HEK293 (cell line): ENCODE data around the gene DDX10.

ENCODE experiments used
- CTCF ChIA-PET: fragments of 350-600 bp; formaldehyde crosslinking; extraction: SDS; loops from one replicate; lab custom pipeline; 2021; ENCODE audit warnings: antibody characterized with exemption; lab: Yijun Ruan, JAX
- POLR2A ChIA-PET: fragments of 300-600 bp; formaldehyde crosslinking; extraction: SDS; loops from one replicate; lab custom pipeline; 2020; ENCODE audit warnings: antibody characterized with exemption, inconsistent platforms; lab: Yijun Ruan, JAX
- H3K27ac ChIP-seq: fragments of 200-500 bp; sonication (Bioruptor generic); 2 replicates; pipeline ENCODE4 v1.5.1; 2014; ENCODE audit warnings: low read depth, low read length, control low read depth, inconsistent platforms; ENCODE audit errors: extremely low read depth
- H3K36me3 ChIP-seq, 2 experiments: fragments of 200-500 bp in 1 of 2; sonication (Bioruptor generic) in 1 of 2; 1 replicate in 1 of 2; 2 replicates in 1 of 2; pipeline ENCODE4 v1.5.1; 2014 to 2017; ENCODE audit warnings: inconsistent platforms in 2 of 2, low read length in 2 of 2; ENCODE audit not compliant: control insufficient read depth in 2 of 2, insufficient read depth in 1 of 2
- H3K4me1 ChIP-seq: fragments of 200-500 bp; sonication (Bioruptor generic); 2 replicates; pipeline ENCODE4 v1.5.1; 2014; ENCODE audit warnings: mild to moderate bottlenecking, low read length, inconsistent platforms; ENCODE audit not compliant: control insufficient read depth, insufficient read depth
- H3K4me3 ChIP-seq: 2 replicates; pipeline ENCODE4 v1.5.1; 2011; ENCODE audit warnings: low read depth, mild to moderate bottlenecking, control low read depth, low read length, moderate library complexity
- H3K9me3 ChIP-seq: fragments of 200-500 bp; sonication (Bioruptor generic); 2 replicates; pipeline ENCODE4 v1.5.1; 2014; ENCODE audit warnings: low read depth, low read length, inconsistent platforms; ENCODE audit not compliant: control insufficient read depth, insufficient read depth
- IKZF3 ChIP-seq: fragments of 450-650 bp; IDR thresholded peaks from 2 replicates; pipeline ENCODE4 v1.5.0; 2018; ENCODE audit warnings: missing biosample characterization, mild to moderate bottlenecking, missing genetic modification characterization, moderate library complexity
- KLF9 ChIP-seq: fragments of 450-650 bp; formaldehyde crosslinking; IDR thresholded peaks from 2 replicates; pipeline ENCODE4 v1.5.1; 2016; ENCODE audit warnings: missing biosample characterization, missing genetic modification characterization, low read depth
- MEIS1 ChIP-seq: sonication (generic); formaldehyde crosslinking; IDR thresholded peaks from 2 replicates; pipeline ENCODE4 v1.8.1; 2022; ENCODE audit warnings: missing genetic modification reagents, mild to moderate bottlenecking, borderline replicate concordance
- OVOL3 ChIP-seq: fragments of 450-650 bp; formaldehyde crosslinking; IDR thresholded peaks from 2 replicates; pipeline ENCODE4 v1.5.1; 2016; ENCODE audit warnings: missing biosample characterization, missing genetic modification characterization
- SCRT1 ChIP-seq: fragments of 450-650 bp; formaldehyde crosslinking; IDR thresholded peaks from 2 replicates; pipeline ENCODE4 v1.5.1; 2016; ENCODE audit warnings: missing biosample characterization, missing genetic modification characterization, borderline replicate concordance
- ZBTB21 ChIP-seq: fragments of 450-650 bp; formaldehyde crosslinking; IDR thresholded peaks from 2 replicates; pipeline ENCODE4 v1.5.1; 2017; ENCODE audit warnings: missing biosample characterization, missing genetic modification characterization
- ZFP69B ChIP-seq: fragments of 450-650 bp; formaldehyde crosslinking; IDR thresholded peaks from 2 replicates; pipeline ENCODE4 v1.5.1; 2016; ENCODE audit warnings: missing biosample characterization, missing genetic modification characterization
- ZNF132 ChIP-seq: fragments of 450-650 bp; formaldehyde crosslinking; IDR thresholded peaks from 2 replicates; pipeline ENCODE4 v1.5.1; 2017; ENCODE audit warnings: missing biosample characterization, missing genetic modification characterization, borderline replicate concordance
- ZNF274 ChIP-seq, 2 experiments: fragments of 200-500 bp in 1 of 2; fragments of 450-650 bp in 1 of 2; sonication (Bioruptor generic) in 1 of 2; formaldehyde crosslinking in 1 of 2; IDR thresholded peaks; 2 replicates each; pipeline versions ENCODE4 v1.5.1 to v1.6.1; 2014 to 2016; ENCODE audit warnings: borderline replicate concordance in 1 of 2, inconsistent platforms in 1 of 2, low read length in 1 of 2, missing biosample characterization in 1 of 2, missing genetic modification characterization in 1 of 2
- ZNF292 ChIP-seq: fragments of 450-650 bp; formaldehyde crosslinking; IDR thresholded peaks from 2 replicates; pipeline ENCODE4 v1.5.1; 2016; ENCODE audit warnings: low read depth, missing biosample characterization, missing genetic modification characterization, borderline replicate concordance
- ZNF302 ChIP-seq: fragments of 450-650 bp; formaldehyde crosslinking; IDR thresholded peaks from 2 replicates; pipeline ENCODE4 v1.5.1; 2016; ENCODE audit warnings: missing biosample characterization, missing genetic modification characterization, low read depth
- ZNF335 ChIP-seq: fragments of 450-650 bp; formaldehyde crosslinking; conservative IDR thresholded peaks from 2 replicates; pipeline ENCODE4 v1.5.1; 2016; ENCODE audit warnings: missing biosample characterization, missing genetic modification characterization
- ZNF404 ChIP-seq: fragments of 450-650 bp; formaldehyde crosslinking; IDR thresholded peaks from 2 replicates; pipeline ENCODE4 v1.5.1; 2017; ENCODE audit warnings: missing biosample characterization, missing genetic modification characterization
- ZNF521 ChIP-seq: fragments of 450-650 bp; formaldehyde crosslinking; IDR thresholded peaks from 2 replicates; pipeline ENCODE4 v1.5.1; 2017; ENCODE audit warnings: missing biosample characterization, mild to moderate bottlenecking, missing genetic modification characterization
- ZNF571 ChIP-seq: fragments of 450-650 bp; formaldehyde crosslinking; IDR thresholded peaks from 2 replicates; pipeline ENCODE4 v1.5.0; 2017; ENCODE audit warnings: missing biosample characterization, missing genetic modification characterization
- ZNF610 ChIP-seq: fragments of 450-650 bp; formaldehyde crosslinking; IDR thresholded peaks from 2 replicates; pipeline ENCODE4 v1.5.1; 2016; ENCODE audit warnings: missing biosample characterization, missing genetic modification characterization, borderline replicate concordance
- ZNF623 ChIP-seq: fragments of 450-650 bp; formaldehyde crosslinking; IDR thresholded peaks from 2 replicates; pipeline ENCODE4 v1.5.1; 2016; ENCODE audit warnings: missing biosample characterization, missing genetic modification characterization
- ZNF791 ChIP-seq: fragments of 450-650 bp; formaldehyde crosslinking; IDR thresholded peaks from 2 replicates; pipeline ENCODE4 v1.5.1; 2016; ENCODE audit warnings: missing biosample characterization, missing genetic modification characterization
- TF ChIP-seq, protein P1 (sequence below): fragments of 450-650 bp; formaldehyde crosslinking; IDR thresholded peaks from 2 replicates; pipeline ENCODE4 v1.5.1; 2016; ENCODE audit warnings: missing biosample characterization, missing genetic modification characterization
- TF ChIP-seq, protein P2 (sequence below): fragments of 450-650 bp; formaldehyde crosslinking; IDR thresholded peaks from 2 replicates; pipeline ENCODE4 v1.5.1; 2017; ENCODE audit warnings: missing biosample characterization, missing genetic modification characterization
- TF ChIP-seq, protein P3 (sequence below): IDR thresholded peaks from 2 replicates; pipeline ENCODE4 v1.6.1; 2011; ENCODE audit warnings: mild to moderate bottlenecking, low read depth, low read length, borderline replicate concordance
- TF ChIP-seq, protein P4 (sequence below): fragments of 450-650 bp; formaldehyde crosslinking; IDR thresholded peaks from 2 replicates; pipeline ENCODE4 v1.5.1; 2016; ENCODE audit warnings: missing biosample characterization, missing genetic modification characterization
- TF ChIP-seq, protein P5 (sequence below): fragments of 450-650 bp; formaldehyde crosslinking; IDR thresholded peaks from 2 replicates; pipeline ENCODE4 v1.5.1; 2016; ENCODE audit warnings: missing biosample characterization, missing genetic modification characterization
- TF ChIP-seq, protein P6 (sequence below): fragments of 450-650 bp; formaldehyde crosslinking; IDR thresholded peaks from 2 replicates; pipeline ENCODE4 v1.5.1; 2016; ENCODE audit warnings: missing biosample characterization, missing genetic modification characterization, low read depth

Gene DDX10

DNA sequence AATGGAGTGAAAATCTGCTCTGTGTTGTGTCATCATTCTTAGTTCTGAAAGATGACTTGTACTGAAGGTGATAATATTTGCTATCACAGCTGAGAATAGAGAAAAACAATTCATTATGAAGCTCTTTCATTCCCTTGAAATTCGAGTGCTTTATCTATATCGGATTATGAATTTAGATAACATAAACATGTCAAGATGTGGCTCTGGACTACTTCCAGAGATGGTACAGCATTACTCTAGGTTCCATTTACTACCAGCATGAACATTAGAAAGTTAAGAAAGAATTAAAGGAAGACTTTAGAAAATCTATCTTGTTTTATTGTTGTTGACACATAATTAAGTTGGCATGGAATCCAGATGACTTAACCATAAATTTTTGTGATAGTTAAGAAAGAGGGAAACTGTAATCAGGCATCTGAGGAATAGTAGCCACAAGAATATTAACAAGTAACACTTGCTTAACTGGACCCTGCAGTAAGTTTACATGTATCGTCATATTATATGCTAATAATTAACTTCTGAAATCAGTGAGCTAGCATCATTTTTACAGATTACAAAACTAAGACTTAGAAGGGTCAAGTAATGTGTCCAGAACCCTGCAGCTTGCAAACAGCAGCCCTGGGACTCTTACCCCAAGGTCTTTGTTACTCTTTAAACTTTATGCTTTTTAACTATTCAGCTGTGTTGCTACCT lies 182.6 kb downstream of the DDX10 start:
- Histone ChIP-seq H3K4me1 (no peaks in the 10 kb centered on the region), H3K9me3 (no peaks in the 10 kb centered on the region), H3K27ac (no peak overlapping the region), H3K36me3 (peaks cover 0 to 1% of the 10 kb centered on the region in 2 experiments; a peak in 1 of 3 replicates), H3K4me3 (no peak overlapping the region)
- CTCF ChIA-PET, result no interaction called here
- TF ChIP-seq, protein P1, sequence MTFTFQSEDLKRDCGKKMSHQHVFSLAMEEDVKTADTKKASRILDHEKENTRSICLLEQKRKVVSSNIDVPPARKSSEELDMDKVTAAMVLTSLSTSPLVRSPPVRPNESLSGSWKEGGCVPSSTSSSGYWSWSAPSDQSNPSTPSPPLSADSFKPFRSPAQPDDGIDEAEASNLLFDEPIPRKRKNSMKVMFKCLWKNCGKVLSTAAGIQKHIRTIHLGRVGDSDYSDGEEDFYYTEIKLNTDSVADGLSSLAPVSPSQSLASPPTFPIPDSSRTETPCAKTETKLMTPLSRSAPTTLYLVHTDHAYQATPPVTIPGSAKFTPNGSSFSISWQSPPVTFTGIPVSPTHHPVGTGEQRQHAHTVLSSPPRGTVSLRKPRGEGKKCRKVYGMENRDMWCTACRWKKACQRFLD, result no peak
- TF ChIP-seq, protein P2, sequence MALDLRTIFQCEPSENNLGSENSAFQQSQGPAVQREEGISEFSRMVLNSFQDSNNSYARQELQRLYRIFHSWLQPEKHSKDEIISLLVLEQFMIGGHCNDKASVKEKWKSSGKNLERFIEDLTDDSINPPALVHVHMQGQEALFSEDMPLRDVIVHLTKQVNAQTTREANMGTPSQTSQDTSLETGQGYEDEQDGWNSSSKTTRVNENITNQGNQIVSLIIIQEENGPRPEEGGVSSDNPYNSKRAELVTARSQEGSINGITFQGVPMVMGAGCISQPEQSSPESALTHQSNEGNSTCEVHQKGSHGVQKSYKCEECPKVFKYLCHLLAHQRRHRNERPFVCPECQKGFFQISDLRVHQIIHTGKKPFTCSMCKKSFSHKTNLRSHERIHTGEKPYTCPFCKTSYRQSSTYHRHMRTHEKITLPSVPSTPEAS (tag by site-specific recombination), result no peak
- TF ChIP-seq ZNF292 (tag by site-specific recombination), result no peak
- TF ChIP-seq ZNF274 (IDR thresholded peaks at IDR 0.05; ENCODE audit: low read length), result no peak
- no peak for TF ChIP-seq ZNF274 (tag by site-specific recombination; IDR thresholded peaks at IDR 0.05; ENCODE audit: borderline replicate concordance)
- TF ChIP-seq ZNF335 (tag by site-specific recombination), result no peak
- TF ChIP-seq, protein P3, sequence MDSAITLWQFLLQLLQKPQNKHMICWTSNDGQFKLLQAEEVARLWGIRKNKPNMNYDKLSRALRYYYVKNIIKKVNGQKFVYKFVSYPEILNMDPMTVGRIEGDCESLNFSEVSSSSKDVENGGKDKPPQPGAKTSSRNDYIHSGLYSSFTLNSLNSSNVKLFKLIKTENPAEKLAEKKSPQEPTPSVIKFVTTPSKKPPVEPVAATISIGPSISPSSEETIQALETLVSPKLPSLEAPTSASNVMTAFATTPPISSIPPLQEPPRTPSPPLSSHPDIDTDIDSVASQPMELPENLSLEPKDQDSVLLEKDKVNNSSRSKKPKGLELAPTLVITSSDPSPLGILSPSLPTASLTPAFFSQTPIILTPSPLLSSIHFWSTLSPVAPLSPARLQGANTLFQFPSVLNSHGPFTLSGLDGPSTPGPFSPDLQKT, result no peak
- no peak for TF ChIP-seq ZNF623 (tag by site-specific recombination)
- TF ChIP-seq ZFP69B (tag by site-specific recombination), result no peak
- no peak for TF ChIP-seq ZNF521 (tag by site-specific recombination)
- TF ChIP-seq SCRT1, result no peak
- TF ChIP-seq, protein P4, sequence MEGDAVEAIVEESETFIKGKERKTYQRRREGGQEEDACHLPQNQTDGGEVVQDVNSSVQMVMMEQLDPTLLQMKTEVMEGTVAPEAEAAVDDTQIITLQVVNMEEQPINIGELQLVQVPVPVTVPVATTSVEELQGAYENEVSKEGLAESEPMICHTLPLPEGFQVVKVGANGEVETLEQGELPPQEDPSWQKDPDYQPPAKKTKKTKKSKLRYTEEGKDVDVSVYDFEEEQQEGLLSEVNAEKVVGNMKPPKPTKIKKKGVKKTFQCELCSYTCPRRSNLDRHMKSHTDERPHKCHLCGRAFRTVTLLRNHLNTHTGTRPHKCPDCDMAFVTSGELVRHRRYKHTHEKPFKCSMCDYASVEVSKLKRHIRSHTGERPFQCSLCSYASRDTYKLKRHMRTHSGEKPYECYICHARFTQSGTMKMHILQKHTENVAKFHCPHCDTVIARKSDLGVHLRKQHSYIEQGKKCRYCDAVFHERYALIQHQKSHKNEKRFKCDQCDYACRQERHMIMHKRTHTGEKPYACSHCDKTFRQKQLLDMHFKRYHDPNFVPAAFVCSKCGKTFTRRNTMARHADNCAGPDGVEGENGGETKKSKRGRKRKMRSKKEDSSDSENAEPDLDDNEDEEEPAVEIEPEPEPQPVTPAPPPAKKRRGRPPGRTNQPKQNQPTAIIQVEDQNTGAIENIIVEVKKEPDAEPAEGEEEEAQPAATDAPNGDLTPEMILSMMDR (tag by site-specific recombination), result no peak
- TF ChIP-seq ZNF132 (tag by site-specific recombination), result no peak
- TF ChIP-seq, protein P5, sequence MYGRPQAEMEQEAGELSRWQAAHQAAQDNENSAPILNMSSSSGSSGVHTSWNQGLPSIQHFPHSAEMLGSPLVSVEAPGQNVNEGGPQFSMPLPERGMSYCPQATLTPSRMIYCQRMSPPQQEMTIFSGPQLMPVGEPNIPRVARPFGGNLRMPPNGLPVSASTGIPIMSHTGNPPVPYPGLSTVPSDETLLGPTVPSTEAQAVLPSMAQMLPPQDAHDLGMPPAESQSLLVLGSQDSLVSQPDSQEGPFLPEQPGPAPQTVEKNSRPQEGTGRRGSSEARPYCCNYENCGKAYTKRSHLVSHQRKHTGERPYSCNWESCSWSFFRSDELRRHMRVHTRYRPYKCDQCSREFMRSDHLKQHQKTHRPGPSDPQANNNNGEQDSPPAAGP (tag by site-specific recombination), result no peak
- POLR2A ChIA-PET, result no interaction called here

DNA sequence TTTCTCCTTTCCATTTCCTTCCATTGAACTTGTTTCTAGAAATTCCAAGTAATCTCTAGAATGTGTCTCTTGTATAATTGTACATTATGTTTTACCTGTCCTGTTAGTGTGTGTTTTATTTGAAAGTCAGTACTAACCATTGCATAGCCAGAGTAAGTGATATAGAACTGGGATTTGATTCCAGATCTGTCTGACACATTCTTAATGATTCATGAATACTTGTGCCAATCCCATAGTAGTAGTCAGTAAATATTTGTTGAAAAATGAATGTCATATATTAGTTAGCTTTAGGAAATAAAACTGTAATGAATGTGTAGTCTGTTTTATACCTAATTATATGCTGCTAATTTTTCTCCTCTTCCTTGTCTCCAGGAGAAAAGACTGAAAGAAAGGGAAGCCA lies 186.9 kb downstream of the DDX10 start:
- no peak overlapping the region for H3K27ac ChIP-seq
- H3K9me3 ChIP-seq, result no peaks in the 10 kb centered on the region
- no peaks in the 10 kb centered on the region for H3K4me1 ChIP-seq
- POLR2A ChIA-PET, result no interaction called here
- CTCF ChIA-PET, result no interaction called here
- H3K36me3 ChIP-seq, result peaks cover 0 to 4% of the 10 kb centered on the region in 2 experiments; a peak in 1 of 3 replicates
- H3K4me3 ChIP-seq, result no peak overlapping the region
- TF ChIP-seq ZNF302 (tag by site-specific recombination), result no peak
- no peak for TF ChIP-seq OVOL3 (tag by site-specific recombination)
- TF ChIP-seq KLF9 (tag by site-specific recombination), result no peak
- TF ChIP-seq, protein P1, result no peak
- no peak for TF ChIP-seq IKZF3 (tag by site-specific recombination)
- no peak for TF ChIP-seq ZNF335 (tag by site-specific recombination)
- no peak for TF ChIP-seq MEIS1 (CRISPR knock-in tag)
- TF ChIP-seq ZNF404 (tag by site-specific recombination), result no peak
- TF ChIP-seq, protein P6, sequence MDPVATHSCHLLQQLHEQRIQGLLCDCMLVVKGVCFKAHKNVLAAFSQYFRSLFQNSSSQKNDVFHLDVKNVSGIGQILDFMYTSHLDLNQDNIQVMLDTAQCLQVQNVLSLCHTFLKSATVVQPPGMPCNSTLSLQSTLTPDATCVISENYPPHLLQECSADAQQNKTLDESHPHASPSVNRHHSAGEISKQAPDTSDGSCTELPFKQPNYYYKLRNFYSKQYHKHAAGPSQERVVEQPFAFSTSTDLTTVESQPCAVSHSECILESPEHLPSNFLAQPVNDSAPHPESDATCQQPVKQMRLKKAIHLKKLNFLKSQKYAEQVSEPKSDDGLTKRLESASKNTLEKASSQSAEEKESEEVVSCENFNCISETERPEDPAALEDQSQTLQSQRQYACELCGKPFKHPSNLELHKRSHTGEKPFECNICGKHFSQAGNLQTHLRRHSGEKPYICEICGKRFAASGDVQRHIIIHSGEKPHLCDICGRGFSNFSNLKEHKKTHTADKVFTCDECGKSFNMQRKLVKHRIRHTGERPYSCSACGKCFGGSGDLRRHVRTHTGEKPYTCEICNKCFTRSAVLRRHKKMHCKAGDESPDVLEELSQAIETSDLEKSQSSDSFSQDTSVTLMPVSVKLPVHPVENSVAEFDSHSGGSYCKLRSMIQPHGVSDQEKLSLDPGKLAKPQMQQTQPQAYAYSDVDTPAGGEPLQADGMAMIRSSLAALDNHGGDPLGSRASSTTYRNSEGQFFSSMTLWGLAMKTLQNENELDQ (tag by site-specific recombination), result no peak
- no peak for TF ChIP-seq ZNF610 (tag by site-specific recombination)
- TF ChIP-seq ZBTB21 (tag by site-specific recombination), result no peak
- TF ChIP-seq ZNF791 (tag by site-specific recombination), result no peak
- no peak for TF ChIP-seq ZNF571 (tag by site-specific recombination)
